K562 (cell line): Measurements from ENCODE around the gene PKD1. TPM values are rescaled to one million over a fixed set of nuclear protein-coding genes. Genes with fewer than 3 reads are reported as not detected.

ENCODE experiments used
- ATAC-seq: fragments of 200-7000 bp; cut with Tn5 transposase; 3 replicates; pipeline ENCODE4 v1.9.1; 2020; ENCODE audit warnings: moderate library complexity
- BruUV-seq: library from RNA; stranded (reverse); fragments of 400-500 nt; replicated peaks from 2 replicates; lab custom pipeline; 2021; lab: Mats Ljungman, UMichigan
- CTCF ChIA-PET: fragments of 300-600 bp; formaldehyde crosslinking; extraction: SDS; loops from one replicate; lab custom pipeline; 2021; ENCODE audit warnings: low intra/inter-chr PET ratio; lab: Yijun Ruan, JAX
- POLR2A ChIA-PET: fragments of 300-600, 350-650 bp; sonication (Branson Sonifier 250); formaldehyde crosslinking; extraction: SDS; loops from one replicate; lab custom pipeline; 2021; ENCODE audit warnings: antibody characterized with exemption, inconsistent platforms; lab: Yijun Ruan, JAX
- DNase-seq, 4 experiments: peaks; one replicate each; pipeline versions ENCODE4 v3.0.0 to v3.0.0-alpha.2; 2011 to 2018; ENCODE audit warnings: low spot score in 3 of 4, mixed read lengths in 3 of 4; ENCODE audit errors: extremely low read depth in 1 of 4
- FAIRE-seq: peaks from 2 replicates; lab custom pipeline; 2011; peaks lifted over from hg19 to GRCh38; lab: Jason Lieb, UNC
- H2AFZ ChIP-seq: 2 replicates; pipeline ENCODE4 v1.6.0; 2011; ENCODE audit warnings: low read depth, low read length, control low read depth, inconsistent platforms
- H3K27ac ChIP-seq: fragments of 200-600 bp; 3 replicates; pipeline ENCODE4 v1.8.0; 2011; ENCODE audit warnings: low read depth, mild to moderate bottlenecking, control low read depth, inconsistent platforms, low read length, moderate library complexity, mixed read lengths; ENCODE audit errors: extremely low read depth
- H3K27me3 ChIP-seq, 2 experiments: fragments of 300-600 bp in 1 of 2; 2 replicates in 1 of 2; 3 replicates in 1 of 2; pipeline versions ENCODE4 v1.6.0 to v1.8.0; 2011; ENCODE audit warnings: inconsistent platforms in 2 of 2, low read length in 2 of 2, mild to moderate bottlenecking in 1 of 2, mixed read lengths in 1 of 2, moderate library complexity in 1 of 2; ENCODE audit not compliant: control insufficient read depth in 2 of 2, insufficient read depth in 2 of 2
- H3K36me3 ChIP-seq: fragments of 300-600 bp; 3 replicates; pipeline ENCODE4 v1.8.0; 2011; ENCODE audit warnings: mild to moderate bottlenecking, low read length, inconsistent platforms; ENCODE audit not compliant: control insufficient read depth, insufficient read depth
- H3K4me1 ChIP-seq, 2 experiments: fragments of 200-600 bp in 1 of 2; replicated peaks in 1 of 2; 2 replicates in 1 of 2; 3 replicates in 1 of 2; pipeline versions ENCODE4 v1.5.1 to v1.8.0; 2011; ENCODE audit warnings: inconsistent platforms in 2 of 2, low read length in 2 of 2, mild to moderate bottlenecking in 1 of 2, mixed read lengths in 1 of 2, moderate library complexity in 1 of 2; ENCODE audit not compliant: control insufficient read depth in 2 of 2, insufficient read depth in 2 of 2
- H3K4me2 ChIP-seq: 2 replicates; pipeline ENCODE4 v1.6.1; 2011; ENCODE audit warnings: low read length, control low read depth, inconsistent platforms, mixed read lengths; ENCODE audit not compliant: insufficient read depth
- H3K4me3 ChIP-seq: fragments of 200-600 bp; sonication (generic), shearing (Covaris generic); 2 replicates; pipeline ENCODE4 v1.5.1; 2016; ENCODE audit warnings: control low read depth, inconsistent platforms
- H3K79me2 ChIP-seq: fragments of 200-600 bp; 3 replicates; pipeline ENCODE4 v1.8.0; 2011; ENCODE audit warnings: low read length, inconsistent platforms; ENCODE audit not compliant: control insufficient read depth, insufficient read depth
- H3K9ac ChIP-seq, 2 experiments: 2 replicates each; pipeline versions ENCODE4 v1.6.0 to v1.6.1; 2011; ENCODE audit warnings: low read depth in 2 of 2, low read length in 2 of 2, control low read depth in 1 of 2, inconsistent platforms in 1 of 2, mild to moderate bottlenecking in 1 of 2, mixed read lengths in 1 of 2; ENCODE audit not compliant: insufficient read depth in 1 of 2
- H3K9me1 ChIP-seq: one replicate; pipeline ENCODE4 v1.6.0; 2011; ENCODE audit warnings: inconsistent platforms, mild to moderate bottlenecking, low read length, moderate library complexity; ENCODE audit not compliant: control insufficient read depth, insufficient read depth
- H3K9me3 ChIP-seq: replicated peaks from 2 replicates; pipeline ENCODE4 v1.5.1; 2011; ENCODE audit warnings: low read depth, low read length, inconsistent platforms; ENCODE audit not compliant: control insufficient read depth, insufficient read depth
- H4K20me1 ChIP-seq: replicated peaks from 2 replicates; pipeline ENCODE4 v1.6.1; 2011; ENCODE audit warnings: low read length, inconsistent platforms, mixed read lengths; ENCODE audit not compliant: control insufficient read depth, insufficient read depth
- ATF4 ChIP-seq: fragments of 450-650 bp; formaldehyde crosslinking; IDR thresholded peaks from 2 replicates; pipeline ENCODE4 v1.4.0; 2022; ENCODE audit warnings: mild to moderate bottlenecking, moderate library complexity
- BRD4 ChIP-seq: fragments of 200-600 bp; sonication (generic); IDR thresholded peaks from 2 replicates; pipeline ENCODE4 v1.6.1; 2017; ENCODE audit warnings: inconsistent platforms
- EGR1 ChIP-seq: fragments of 450-650 bp; conservative IDR thresholded peaks from 2 replicates; pipeline ENCODE4 v1.6.1; 2017; ENCODE audit warnings: mild to moderate bottlenecking
- MAX ChIP-seq: sonication (generic); formaldehyde crosslinking; IDR thresholded peaks from 2 replicates; pipeline ENCODE4 v1.9.0; 2022; ENCODE audit warnings: mild to moderate bottlenecking, missing genetic modification reagents
- PTRF ChIP-seq: fragments of 450-650 bp; IDR thresholded peaks from 2 replicates; pipeline ENCODE4 v1.6.1; 2016; ENCODE audit warnings: mild to moderate bottlenecking, missing genetic modification characterization, missing compliant biosample characterization
- ZNF232 ChIP-seq: sonication (generic); formaldehyde crosslinking; IDR thresholded peaks from 2 replicates; pipeline ENCODE4 v1.8.0; 2022; ENCODE audit warnings: mild to moderate bottlenecking, missing genetic modification reagents
- ZNF311 ChIP-seq: fragments of 250-450 bp; sonication (Bioruptor Pico); IDR thresholded peaks from 2 replicates; pipeline ENCODE4 v1.4.0; 2020; ENCODE audit warnings: mild to moderate bottlenecking, moderate library complexity
- ZNF589 ChIP-seq: fragments of 200-800 bp; sonication (Bioruptor generic); IDR thresholded peaks from 2 replicates; pipeline ENCODE4 v1.6.1; 2016; ENCODE audit warnings: low read depth, missing genetic modification characterization, missing compliant biosample characterization
- WGBS: fragments of 100-300 bp; shearing (Covaris generic); methylation state at CpG from one replicate; pipeline ENCODE4 v1.1.6; 2016; ENCODE audit warnings: low coverage, mixed read lengths; ENCODE audit not compliant: insufficient coverage; ENCODE audit errors: missing lambda C conversion rate; 5-methylcytosine and 5-hydroxymethylcytosine counted together
- in situ Hi-C: fragments of 300-500 bp; cut with MboI; formaldehyde crosslinking; loops from 4 replicates; pipeline ENCODE4 v1.15.0; 2018; ENCODE audit warnings: inconsistent platforms, mixed read lengths
- intact Hi-C: fragments of 100-400 bp; cut with micrococcal nuclease; formaldehyde crosslinking; loops from 2 replicates; pipeline ENCODE4 v1.14.2; 2022
- polyA plus RNA-seq, 8 experiments: library from polyadenylated mRNA; depleted of rRNA in 4 of 8; stranded (reverse) in 5 of 8; unstranded in 3 of 8; fragments of >200 nt; fragmentation: Nextera tagmentation in 2 of 8; fragmentation: Illumina TruSeq in 1 of 8; extraction: Ambion mirVana in 2 of 8; extraction: Trizol in 1 of 8; gene quantifications; 2 replicates each; pipeline versions ENCODE4 v1.2.1 to v1.2.3, GENCODE V29; 2011 to 2014; ENCODE audit warnings: inconsistent platforms in 1 of 8, missing spikeins in 1 of 8
- total RNA-seq, 7 experiments: library from RNA; depleted of rRNA in 6 of 7; stranded (reverse); fragments of >200 nt in 6 of 7; fragmentation: Illumina TruSeq in 2 of 7; extraction: Trizol in 2 of 7; gene quantifications; 2 replicates each; pipeline versions ENCODE4 v1.2.1 to v1.2.3, GENCODE V29; 2011 to 2021; ENCODE audit warnings: low replicate concordance in 1 of 7

PKD1 gene
- total and polyA plus RNA-seq, 9 of the 15 experiments (the other 6 are each of a cell fraction or from before 2014, with no cell fraction given) = 0.23 to 93.5 (median 12.6) TPM

GRCh38 chr16:2043667-2044451 is 91.8 kb downstream of the PKD1 start:
- H3K9me1 ChIP-seq = no peaks in the 10 kb centered on the region
- CTCF ChIA-PET = no interaction called here
- POLR2A ChIA-PET = interaction anchor here (0.7 to 1.0 kb wide), 3 partner anchors 12 to 1076 kb away, joined by 3 to 4 read pairs (median 3); no protein-coding TSS in a partner anchor
- no peak overlapping the region for H3K4me2 ChIP-seq
- H3K27ac ChIP-seq = no peak overlapping the region
- no peak overlapping the region for H3K4me3 ChIP-seq
- FAIRE-seq (no peak), DNase-seq (no peak), ATAC-seq (no peak)
- H3K9ac ChIP-seq = peak overlapping the region in 1 of 2 experiments; percentile 74; a peak in 2 of 4 replicates
- WGBS = 84% methylated on average over 21 of the region's 26 CpGs
- BruUV-seq = no TSS peak
- peaks cover 11 to 84% of the 10 kb centered on the region in 2 experiments; a peak in 4 of 5 replicates for H3K4me1 ChIP-seq
- intact Hi-C loops (no loop called here), in situ Hi-C loops (no loop called here)
- H3K9me3 ChIP-seq = no peaks in the 10 kb centered on the region
- H3K79me2 ChIP-seq = peaks cover 18% of the 10 kb centered on the region
- no peak overlapping the region for H2AFZ ChIP-seq
- no peaks in the 10 kb centered on the region for H3K27me3 ChIP-seq
- TF ChIP-seq PTRF (tag) = no peak
- TF ChIP-seq ZNF311 = no peak
- TF ChIP-seq ZNF589 = no peak
- no peak for TF ChIP-seq MAX (CRISPR knock-in tag)
- TF ChIP-seq ZNF232 (CRISPR knock-in tag) = no peak
- TF ChIP-seq EGR1 = no peak
- no peak for TF ChIP-seq BRD4
- no peak for TF ChIP-seq ATF4 (CRISPR knock-in tag)
- peaks cover 27% of the 10 kb centered on the region; the same call in 1 of the 3 replicates for H3K36me3 ChIP-seq
- no peaks in the 10 kb centered on the region for H4K20me1 ChIP-seq
